HepG2 (cell line): ENCODE results near the gene ANKRD65. TPM values are rescaled to one million over a fixed set of nuclear protein-coding genes. Genes with fewer than 3 reads are reported as not detected.
A peak's percentile ranks its signal among the peaks of the same experiment; 100 is the strongest.

Experiments used
- AGO1 ChIP-seq: fragments of 200-400 bp; formaldehyde crosslinking; IDR thresholded peaks from 2 replicates; pipeline ENCODE4 v1.6.1; 2017; ENCODE audit warnings: mild to moderate bottlenecking, low read depth, low read length, moderate library complexity; ENCODE audit not compliant: poor library complexity, severe bottlenecking
- DPF2 ChIP-seq: sonication (generic); formaldehyde crosslinking; IDR thresholded peaks from 2 replicates; pipeline ENCODE4 v1.4.0; 2020; ENCODE audit warnings: mild to moderate bottlenecking, low read depth, missing genetic modification reagents, borderline replicate concordance
- ETS1 ChIP-seq: sonication (generic); formaldehyde crosslinking; IDR thresholded peaks from 2 replicates; pipeline ENCODE4 v1.4.0; 2020; ENCODE audit warnings: missing genetic modification reagents
- GRHL1 ChIP-seq: sonication (generic); formaldehyde crosslinking; conservative IDR thresholded peaks from 2 replicates; pipeline ENCODE4 v1.8.0; 2022; ENCODE audit warnings: missing genetic modification reagents
- HDAC2 ChIP-seq: sonication (generic); formaldehyde crosslinking; IDR thresholded peaks from 2 replicates; pipeline ENCODE4 v1.4.0; 2020; ENCODE audit warnings: missing genetic modification reagents
- HMG20A ChIP-seq: IDR thresholded peaks from 2 replicates; pipeline ENCODE4 v1.6.1; 2016; ENCODE audit warnings: borderline replicate concordance
- ISX ChIP-seq: sonication (generic); formaldehyde crosslinking; conservative IDR thresholded peaks from 2 replicates; pipeline ENCODE4 v1.5.0; 2020; ENCODE audit warnings: missing genetic modification reagents
- KLF11 ChIP-seq: IDR thresholded peaks from 2 replicates; pipeline ENCODE4 v1.6.1; 2016; ENCODE audit warnings: missing compliant biosample characterization
- MAX ChIP-seq: IDR thresholded peaks from 2 replicates; pipeline ENCODE4 v1.6.1; 2012; ENCODE audit warnings: inconsistent platforms
- SIX1 ChIP-seq: sonication (generic); formaldehyde crosslinking; IDR thresholded peaks from 2 replicates; pipeline ENCODE4 v1.4.0; 2020; ENCODE audit warnings: missing genetic modification reagents, borderline replicate concordance
- SKI ChIP-seq: fragments of 450-650 bp; IDR thresholded peaks from one replicate; pipeline ENCODE4 v1.6.1; 2018; ENCODE audit warnings: mild to moderate bottlenecking; ENCODE audit not compliant: partially characterized antibody
- STAT5B ChIP-seq: sonication (generic); formaldehyde crosslinking; IDR thresholded peaks from 2 replicates; pipeline ENCODE4 v1.4.0; 2020; ENCODE audit warnings: missing genetic modification reagents
- ZIK1 ChIP-seq: sonication (generic); formaldehyde crosslinking; IDR thresholded peaks from 2 replicates; pipeline ENCODE4 v1.5.0; 2020; ENCODE audit warnings: mild to moderate bottlenecking, low read depth, missing genetic modification reagents, borderline replicate concordance
- ZNF121 ChIP-seq: sonication (generic); formaldehyde crosslinking; IDR thresholded peaks from 2 replicates; pipeline ENCODE4 v1.5.0; 2020; ENCODE audit warnings: mild to moderate bottlenecking, missing genetic modification reagents
- ZNF124 ChIP-seq: sonication (generic); formaldehyde crosslinking; IDR thresholded peaks from 2 replicates; pipeline ENCODE4 v1.4.0; 2020; ENCODE audit warnings: missing genetic modification reagents
- ZNF235 ChIP-seq: sonication (generic); formaldehyde crosslinking; IDR thresholded peaks from 2 replicates; pipeline ENCODE4 v1.8.1; 2023; ENCODE audit warnings: mild to moderate bottlenecking, missing genetic modification reagents, borderline replicate concordance
- ZNF318 ChIP-seq: sonication (generic); formaldehyde crosslinking; IDR thresholded peaks from 2 replicates; pipeline ENCODE4 v1.4.0; 2020; ENCODE audit warnings: mild to moderate bottlenecking, missing genetic modification reagents
- ZSCAN12 ChIP-seq: sonication (generic); formaldehyde crosslinking; IDR thresholded peaks from 2 replicates; pipeline ENCODE4 v1.9.0; 2021; ENCODE audit warnings: mild to moderate bottlenecking, missing genetic modification reagents
- polyA plus RNA-seq, 8 experiments: library from polyadenylated mRNA; depleted of rRNA in 3 of 8; stranded (reverse) in 7 of 8; unstranded in 1 of 8; fragments of >200 nt; fragmentation: Illumina TruSeq in 4 of 8; extraction: Trizol in 4 of 8; gene quantifications; 2 replicates each; pipeline versions ENCODE4 v1.2.1 to v1.2.3, GENCODE V29; 2011 to 2016; ENCODE audit warnings: low read depth in 4 of 8, missing spikeins in 1 of 8, mixed read lengths in 1 of 8; ENCODE audit not compliant: insufficient read depth in 1 of 8
- total RNA-seq, 5 experiments: library from RNA; depleted of rRNA; stranded (reverse); fragments of >200 nt; fragmentation: Illumina TruSeq; extraction: Trizol; gene quantifications; 2 replicates each; pipeline ENCODE4 v1.2.3, GENCODE V29; 2016; ENCODE audit warnings: low read depth in 1 of 5

ANKRD65 gene
- total and polyA plus RNA-seq, 2 of the 13 experiments (the other 11 are each of a cell fraction or from before 2014, with no cell fraction given), result 12.1 to 30.1 TPM

GRCh38 chr1:1432951-1433803 is 12.1 kb upstream of the ANKRD65 start (continued):
- TF ChIP-seq ETS1 (CRISPR knock-in tag), result no peak
- TF ChIP-seq SIX1 (CRISPR knock-in tag), result no peak
- TF ChIP-seq ZIK1 (CRISPR knock-in tag), result peak; percentile 47; the same call in 1 of the 2 replicates
- TF ChIP-seq KLF11, result 0 out of 2 replicates have a peak, but pooled peaks have one; percentile 60
- TF ChIP-seq ZNF124, result no peak
- TF ChIP-seq AGO1, result peak; percentile 46
- peak; percentile 75; the same call in 1 of the 2 replicates for TF ChIP-seq ZNF235 (CRISPR knock-in tag)
- no peak for TF ChIP-seq ISX (CRISPR knock-in tag)
- no peak; the same call in 1 of the 2 replicates for TF ChIP-seq STAT5B
- peak; percentile 90 for TF ChIP-seq HDAC2 (CRISPR knock-in tag)
- no peak for TF ChIP-seq MAX
- TF ChIP-seq HMG20A (CRISPR knock-in tag), result peak; percentile 85; the same call in 1 of the 2 replicates
- TF ChIP-seq ZNF121 (CRISPR knock-in tag), result peak; percentile 61; the same call in 1 of the 2 replicates
- TF ChIP-seq DPF2 (CRISPR knock-in tag), result no peak; the same call in 1 of the 2 replicates
- no peak for TF ChIP-seq ZSCAN12 (CRISPR knock-in tag)
- TF ChIP-seq SKI, result peak; percentile 90
- peak; percentile 16; the same call in 1 of the 2 replicates for TF ChIP-seq ZNF318
- TF ChIP-seq GRHL1, result no peak
